Endothelial cell of umbilical vein (primary cell): ENCODE results near the gene KDM4B. TPM values are rescaled to one million over a fixed set of nuclear protein-coding genes. Genes with fewer than 3 reads are reported as not detected.

Experiments used
- BruUV-seq: library from RNA; stranded (reverse); fragments of 400-500 nt; replicated peaks from 2 replicates; lab custom pipeline; 2021; lab: Mats Ljungman, UMichigan
- CTCF ChIA-PET: fragments of 300-600, 350-600 bp; sonication (Branson Sonifier 250); formaldehyde crosslinking; loops from one replicate; lab custom pipeline; 2021; ENCODE audit warnings: antibody characterized with exemption, inconsistent platforms; lab: Charles Lee
- POLR2A ChIA-PET: fragments of 300-600, 350-600 bp; sonication (Branson Sonifier 250); formaldehyde crosslinking; loops from one replicate; lab custom pipeline; 2021; ENCODE audit warnings: antibody characterized with exemption, inconsistent platforms; lab: Charles Lee
- DNase-seq: peaks from one replicate; pipeline ENCODE4 v3.0.0-alpha.2; 2011; ENCODE audit warnings: low read depth, low spot score
- FAIRE-seq: peaks from 2 replicates; lab custom pipeline; 2011; peaks lifted over from hg19 to GRCh38; lab: Jason Lieb, UNC
- H2AFZ ChIP-seq: 2 replicates; pipeline ENCODE4 v1.6.0; 2012; ENCODE audit warnings: low read depth, low read length, control low read depth, inconsistent platforms
- H3K27ac ChIP-seq: 2 replicates; pipeline ENCODE4 v1.5.1; 2011; ENCODE audit warnings: low read depth, mild to moderate bottlenecking, control low read depth, low read length, moderate library complexity; ENCODE audit not compliant: insufficient read depth
- H3K27me3 ChIP-seq, 2 experiments: 2 replicates each; pipeline versions ENCODE4 v1.6.0 to v1.6.1; 2011; ENCODE audit warnings: low read length in 2 of 2, mixed read lengths in 1 of 2; ENCODE audit not compliant: control insufficient read depth in 2 of 2, insufficient read depth in 2 of 2
- H3K36me3 ChIP-seq, 2 experiments: 2 replicates in 1 of 2; 3 replicates in 1 of 2; pipeline ENCODE4 v1.5.1; 2011; ENCODE audit warnings: low read length in 2 of 2, mild to moderate bottlenecking in 1 of 2, moderate library complexity in 1 of 2; ENCODE audit not compliant: control insufficient read depth in 2 of 2, insufficient read depth in 2 of 2; ENCODE audit errors: extremely low read depth in 1 of 2
- H3K4me1 ChIP-seq: 3 replicates; pipeline ENCODE4 v1.5.1; 2011; ENCODE audit warnings: mild to moderate bottlenecking, low read length; ENCODE audit not compliant: control insufficient read depth, insufficient read depth; ENCODE audit errors: extremely low read depth
- H3K4me2 ChIP-seq: 2 replicates; pipeline ENCODE4 v1.6.1; 2011; ENCODE audit warnings: low read length, control low read depth, mixed read lengths; ENCODE audit not compliant: insufficient read depth
- H3K4me3 ChIP-seq, 3 experiments: fragments of 200-600 bp in 1 of 3; sonication (generic), shearing (Covaris generic) in 1 of 3; replicated peaks in 1 of 3; 2 replicates each; pipeline ENCODE4 v1.5.1; 2011 to 2016; ENCODE audit warnings: control low read depth in 3 of 3, low read length in 3 of 3, mild to moderate bottlenecking in 2 of 3, inconsistent platforms in 1 of 3, low read depth in 1 of 3, moderate library complexity in 1 of 3; ENCODE audit not compliant: insufficient read depth in 1 of 3
- H3K79me2 ChIP-seq: 2 replicates; pipeline ENCODE4 v1.6.0; 2012; ENCODE audit warnings: low read length, inconsistent platforms; ENCODE audit not compliant: control insufficient read depth, insufficient read depth
- H3K9ac ChIP-seq: replicated peaks from 2 replicates; pipeline ENCODE3; 2011; ENCODE audit warnings: low read length, control low read depth; ENCODE audit not compliant: insufficient read depth; ENCODE audit errors: extremely low read depth
- H3K9me1 ChIP-seq: replicated peaks from 3 replicates; pipeline ENCODE4 v1.6.0; 2011; ENCODE audit warnings: mild to moderate bottlenecking, low read length; ENCODE audit not compliant: control insufficient read depth, insufficient read depth; ENCODE audit errors: extremely low read depth
- H3K9me3 ChIP-seq: replicated peaks from 2 replicates; pipeline ENCODE4 v1.5.1; 2012; ENCODE audit warnings: low read length, inconsistent platforms; ENCODE audit not compliant: control insufficient read depth, insufficient read depth
- H4K20me1 ChIP-seq: replicated peaks from 2 replicates; pipeline ENCODE3; 2011; ENCODE audit warnings: mild to moderate bottlenecking, low read length; ENCODE audit not compliant: control insufficient read depth, insufficient read depth; ENCODE audit errors: extremely low read depth
- CTCF ChIP-seq, 2 donors: IDR thresholded peaks; 1 replicate in 1 of 2; 2 replicates in 1 of 2; pipeline ENCODE4 v1.5.1; 2011; ENCODE audit warnings: low read length in 2 of 2, mild to moderate bottlenecking in 2 of 2, moderate library complexity in 2 of 2, control low read depth in 1 of 2, inconsistent platforms in 1 of 2, low read depth in 1 of 2; ENCODE audit not compliant: insufficient read depth in 1 of 2; ENCODE audit errors: extremely low read depth in 1 of 2
- EZH2 ChIP-seq: IDR thresholded peaks from 2 replicates; pipeline ENCODE4 v1.6.1; 2012; ENCODE audit warnings: borderline replicate concordance, low read depth, mild to moderate bottlenecking, moderate library complexity, low read length, inconsistent platforms; ENCODE audit not compliant: severe bottlenecking
- FOS ChIP-seq: IDR thresholded peaks from 2 replicates; pipeline ENCODE4 v1.6.1; 2011; ENCODE audit warnings: mild to moderate bottlenecking, low read length, moderate library complexity, borderline replicate concordance; ENCODE audit not compliant: insufficient read depth
- JUN ChIP-seq: IDR thresholded peaks from 2 replicates; pipeline ENCODE4 v1.6.1; 2011; ENCODE audit warnings: borderline replicate concordance, low read depth; ENCODE audit not compliant: insufficient read length, insufficient read depth
- MAX ChIP-seq: IDR thresholded peaks from 2 replicates; pipeline ENCODE4 v1.6.1; 2011; ENCODE audit not compliant: insufficient read depth, insufficient read length
- MYC ChIP-seq: IDR thresholded peaks from one replicate; pipeline ENCODE4 v1.6.1; 2011; ENCODE audit warnings: mild to moderate bottlenecking, low read depth, low read length
- POLR2A ChIP-seq: IDR thresholded peaks from 2 replicates; pipeline ENCODE4 v1.6.1; 2012; ENCODE audit warnings: low read depth, mild to moderate bottlenecking, control low read depth, low read length
- POLR2AphosphoS5 ChIP-seq: IDR thresholded peaks from 2 replicates; pipeline ENCODE4 v1.6.1; 2012; ENCODE audit warnings: low read depth, mild to moderate bottlenecking, control low read depth, low read length, moderate library complexity; ENCODE audit not compliant: insufficient read depth
- dilution Hi-C: fragments of 300-500 bp; cut with MboI; formaldehyde crosslinking; loops from one replicate; pipeline ENCODE4 v1.15.0; 2019; ENCODE audit warnings: low sequenced_read_pairs; ENCODE audit not compliant: extremely low pct_ligation_motif_present
- intact Hi-C: fragments of 100-400 bp; cut with micrococcal nuclease; formaldehyde crosslinking; loops from one replicate; pipeline ENCODE4 v1.10.0; 2022
- polyA plus RNA-seq, 4 experiments: library from polyadenylated mRNA; depleted of rRNA in 3 of 4; stranded (reverse) in 3 of 4; unstranded in 1 of 4; fragments of >200 nt; gene quantifications; 2 replicates each; pipeline versions ENCODE4 v1.2.1 to v1.2.3, GENCODE V29; 2011 to 2012; ENCODE audit warnings: missing spikeins in 1 of 4
- total RNA-seq: library from RNA; stranded (reverse); gene quantifications from 2 replicates; pipeline ENCODE4 v1.2.3, GENCODE V29; 2021

KDM4B gene
- total and polyA plus RNA-seq, 2 donors (not counting 3 experiments of a cell fraction or from before 2014, with no cell fraction given): 12.4 to 37.2 TPM

GRCh38 chr19:5078182-5078581 lies 109.3 kb downstream of the KDM4B start:
- H3K9ac ChIP-seq: no peak overlapping the region
- H3K9me1 ChIP-seq: no peaks in the 10 kb centered on the region
- no peak overlapping the region for H3K4me2 ChIP-seq
- H3K79me2 ChIP-seq: no peaks in the 10 kb centered on the region
- peaks cover 0 to 49% of the 10 kb centered on the region in 2 experiments for H3K36me3 ChIP-seq
- DNase-seq (no peak), FAIRE-seq (no peak)
- no peaks in the 10 kb centered on the region for H3K4me1 ChIP-seq
- dilution Hi-C loops (no loop called here), intact Hi-C loops (no loop called here)
- H4K20me1 ChIP-seq: no peaks in the 10 kb centered on the region
- POLR2A ChIA-PET: no interaction called here
- H3K27ac ChIP-seq: no peak overlapping the region
- CTCF ChIA-PET: no interaction called here
- H3K27me3 ChIP-seq: no peaks in the 10 kb centered on the region
- BruUV-seq: no TSS peak
- no peak overlapping the region for H3K4me3 ChIP-seq
- H2AFZ ChIP-seq: no peak overlapping the region
- no peaks in the 10 kb centered on the region for H3K9me3 ChIP-seq
- TF ChIP-seq JUN (no peak), MYC (no peak), MAX (no peak), EZH2 (no peak), FOS (no peak), POLR2A (no peak), POLR2AphosphoS5 (no peak), CTCF (IDR thresholded peaks at IDR 0.05; ENCODE audit: extremely low read depth in 1 of 2, insufficient read depth in 1 of 2, low read depth in 1 of 2, low read length in 2 of 2) (no peak)
